Gastrocnemius medialis (tissue), 4 donors: ENCODE results near the gene BRMS1. TPM values are rescaled to one million over a fixed set of nuclear protein-coding genes. Genes with fewer than 3 reads are reported as not detected.
A peak's percentile ranks its signal among the peaks of the same experiment; 100 is the strongest.

Source experiments
- ATAC-seq, 2 donors: fragments of 150-250 bp; one replicate each; pipeline ENCODE4 v1.9.1; 2016
- DNase-seq, 2 donors: peaks; one replicate each; pipeline ENCODE4 v3.0.0-alpha.2; 2019
- H3K27ac ChIP-seq, 4 donors: fragments of 200-600 bp; sonication (generic); 1 replicate in 1 of 4; 2 replicates in 3 of 4; pipeline ENCODE4 v1.5.1; 2016 to 2018; ENCODE audit warnings: mild to moderate bottlenecking in 2 of 4, moderate library complexity in 1 of 4
- H3K27me3 ChIP-seq, 3 donors: fragments of 200-600 bp; sonication (generic) in 2 of 3; 1 replicate in 1 of 3; 2 replicates in 2 of 3; pipeline versions ENCODE4 v1.5.1 to v1.6.0; 2016 to 2019; ENCODE audit warnings: mild to moderate bottlenecking in 1 of 3, moderate library complexity in 1 of 3
- H3K36me3 ChIP-seq, 2 donors: fragments of 200-600 bp; sonication (generic) in 1 of 2; one replicate each; pipeline ENCODE4 v1.5.1; 2017 to 2018
- H3K4me1 ChIP-seq, 2 donors: fragments of 200-600 bp; sonication (generic) in 1 of 2; one replicate each; pipeline ENCODE4 v1.5.1; 2016 to 2017; ENCODE audit warnings: mild to moderate bottlenecking in 2 of 2
- H3K4me3 ChIP-seq, 4 donors: fragments of 200-600 bp; sonication (generic) in 3 of 4; 1 replicate in 1 of 4; 2 replicates in 3 of 4; pipeline ENCODE4 v1.5.1; 2016 to 2019; ENCODE audit warnings: mild to moderate bottlenecking in 2 of 4
- H3K9me3 ChIP-seq, 3 donors: fragments of 200-600 bp; sonication (generic) in 2 of 3; 1 replicate in 1 of 3; 2 replicates in 2 of 3; pipeline ENCODE4 v1.5.1; 2016 to 2019
- POLR2A ChIP-seq, 2 donors: fragments of 450-650 bp; IDR thresholded peaks; one replicate each; pipeline ENCODE4 v1.6.1; 2017; ENCODE audit warnings: antibody characterized with exemption in 2 of 2, mild to moderate bottlenecking in 2 of 2, moderate library complexity in 2 of 2
- in situ Hi-C, 4 donors: fragments of 200-750 bp; cut with MboI; loops; one replicate each; pipeline versions ENCODE4 v1.15.0 to v1.8.0; 2017; ENCODE audit warnings: low sequenced_read_pairs in 4 of 4
- intact Hi-C: fragments of 100-400 bp; cut with DNase I; formaldehyde crosslinking; loops from one replicate; pipeline ENCODE4 v1.15.1; 2023; ENCODE audit warnings: low total_unique reads
- total RNA-seq, 4 donors: library from RNA; depleted of rRNA; stranded (reverse); fragments of >200 nt; gene quantifications; one replicate each; pipeline versions ENCODE4 v1.1.0 to v1.2.3, GENCODE V29; 2016
- TF ChIP-seq, protein P1 (sequence below), 5 experiments: fragments of 450-650 bp in 3 of 5; fragments of 200-600 bp in 2 of 5; sonication (generic) in 2 of 5; IDR thresholded peaks in 4 of 5; conservative IDR thresholded peaks in 1 of 5; 1 replicate in 4 of 5; 2 replicates in 1 of 5; pipeline ENCODE4 v1.5.1; 2016 to 2019; ENCODE audit warnings: antibody characterized with exemption in 5 of 5, mild to moderate bottlenecking in 3 of 5, moderate library complexity in 3 of 5

The BRMS1 gene
- total RNA-seq, 4 donors from 2014 or later = 40.1 to 73.5 (median 64.8) TPM

GRCh38 chr11:66328031-66328301, 16.9 kb downstream of the BRMS1 start:
- Histone ChIP-seq H3K4me1 (peaks cover 9 to 20% of the 10 kb centered on the region in 2 donors), H3K9me3 (no peaks in the 10 kb centered on the region), H3K27ac (peak overlapping the region in 3 of 4 donors; percentile 8 to 59 (median 21)), H3K36me3 (no peaks in the 10 kb centered on the region), H3K27me3 (no peaks in the 10 kb centered on the region), H3K4me3 (no peak overlapping the region)
- in situ Hi-C loops (loop anchor here in 1 of 4 donors (5.0 kb wide), 1 partner anchor 59 kb away; no protein-coding TSS in a partner anchor), intact Hi-C loops (loop anchor here (1.0 kb wide), 2 partner anchors 16 to 61 kb away; no protein-coding TSS in a partner anchor)
- TF ChIP-seq, protein P1, sequence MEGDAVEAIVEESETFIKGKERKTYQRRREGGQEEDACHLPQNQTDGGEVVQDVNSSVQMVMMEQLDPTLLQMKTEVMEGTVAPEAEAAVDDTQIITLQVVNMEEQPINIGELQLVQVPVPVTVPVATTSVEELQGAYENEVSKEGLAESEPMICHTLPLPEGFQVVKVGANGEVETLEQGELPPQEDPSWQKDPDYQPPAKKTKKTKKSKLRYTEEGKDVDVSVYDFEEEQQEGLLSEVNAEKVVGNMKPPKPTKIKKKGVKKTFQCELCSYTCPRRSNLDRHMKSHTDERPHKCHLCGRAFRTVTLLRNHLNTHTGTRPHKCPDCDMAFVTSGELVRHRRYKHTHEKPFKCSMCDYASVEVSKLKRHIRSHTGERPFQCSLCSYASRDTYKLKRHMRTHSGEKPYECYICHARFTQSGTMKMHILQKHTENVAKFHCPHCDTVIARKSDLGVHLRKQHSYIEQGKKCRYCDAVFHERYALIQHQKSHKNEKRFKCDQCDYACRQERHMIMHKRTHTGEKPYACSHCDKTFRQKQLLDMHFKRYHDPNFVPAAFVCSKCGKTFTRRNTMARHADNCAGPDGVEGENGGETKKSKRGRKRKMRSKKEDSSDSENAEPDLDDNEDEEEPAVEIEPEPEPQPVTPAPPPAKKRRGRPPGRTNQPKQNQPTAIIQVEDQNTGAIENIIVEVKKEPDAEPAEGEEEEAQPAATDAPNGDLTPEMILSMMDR (IDR thresholded peaks at IDR 0.05 in 4 of 5, conservative IDR thresholded peaks at IDR 0.05 in 1 of 5) = no peak
- TF ChIP-seq POLR2A (IDR thresholded peaks at IDR 0.05) = no peak
- DNase-seq (no peak), ATAC-seq (peak; percentile 20 to 21)

DNA sequence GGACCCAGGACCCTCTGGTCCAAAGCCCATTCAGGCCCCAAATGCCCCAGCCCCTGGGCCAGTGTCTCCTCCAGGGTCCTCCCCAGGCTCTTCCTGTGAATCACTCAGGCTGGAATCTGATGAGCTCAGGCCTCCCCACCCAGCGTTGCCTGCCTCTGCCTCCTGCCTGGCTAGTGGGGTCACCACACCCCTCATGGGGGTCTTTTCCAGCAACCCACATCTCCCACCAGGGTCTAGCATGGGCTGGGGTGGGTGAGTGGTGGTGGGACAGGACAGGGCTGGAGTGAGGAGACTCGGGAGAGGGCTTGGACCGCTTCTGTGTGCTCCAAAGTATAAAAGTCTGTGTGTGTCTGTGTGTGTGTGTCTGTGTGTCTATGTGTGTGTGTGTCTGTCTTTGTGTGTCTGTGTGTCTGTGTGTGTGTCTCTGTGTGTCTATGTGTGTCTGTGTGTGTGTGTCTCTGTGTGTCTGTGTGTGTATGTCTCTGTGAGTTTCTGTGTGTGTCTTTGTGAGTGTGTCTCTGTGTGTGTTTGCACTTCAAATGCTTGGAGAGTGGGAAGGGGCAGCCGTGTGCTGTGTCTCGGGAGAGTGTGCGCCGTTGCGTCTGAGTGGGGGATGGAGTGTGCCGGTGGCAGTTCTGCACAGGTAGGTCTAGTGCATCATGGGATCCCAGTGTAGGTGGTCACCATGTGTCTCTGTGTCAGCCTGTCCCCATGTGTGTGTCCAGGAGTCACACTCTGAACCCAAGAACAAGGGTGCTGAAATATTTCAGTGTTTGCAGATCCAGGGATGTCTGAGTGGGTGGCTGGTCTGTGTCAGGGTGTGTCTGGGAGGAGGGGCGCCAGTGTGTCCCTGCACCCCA, 17.5 kb downstream of the BRMS1 start:
- intact Hi-C loops = loop anchor here (1.0 kb wide), 2 partner anchors 15 to 62 kb away; no protein-coding TSS in a partner anchor

DNA sequence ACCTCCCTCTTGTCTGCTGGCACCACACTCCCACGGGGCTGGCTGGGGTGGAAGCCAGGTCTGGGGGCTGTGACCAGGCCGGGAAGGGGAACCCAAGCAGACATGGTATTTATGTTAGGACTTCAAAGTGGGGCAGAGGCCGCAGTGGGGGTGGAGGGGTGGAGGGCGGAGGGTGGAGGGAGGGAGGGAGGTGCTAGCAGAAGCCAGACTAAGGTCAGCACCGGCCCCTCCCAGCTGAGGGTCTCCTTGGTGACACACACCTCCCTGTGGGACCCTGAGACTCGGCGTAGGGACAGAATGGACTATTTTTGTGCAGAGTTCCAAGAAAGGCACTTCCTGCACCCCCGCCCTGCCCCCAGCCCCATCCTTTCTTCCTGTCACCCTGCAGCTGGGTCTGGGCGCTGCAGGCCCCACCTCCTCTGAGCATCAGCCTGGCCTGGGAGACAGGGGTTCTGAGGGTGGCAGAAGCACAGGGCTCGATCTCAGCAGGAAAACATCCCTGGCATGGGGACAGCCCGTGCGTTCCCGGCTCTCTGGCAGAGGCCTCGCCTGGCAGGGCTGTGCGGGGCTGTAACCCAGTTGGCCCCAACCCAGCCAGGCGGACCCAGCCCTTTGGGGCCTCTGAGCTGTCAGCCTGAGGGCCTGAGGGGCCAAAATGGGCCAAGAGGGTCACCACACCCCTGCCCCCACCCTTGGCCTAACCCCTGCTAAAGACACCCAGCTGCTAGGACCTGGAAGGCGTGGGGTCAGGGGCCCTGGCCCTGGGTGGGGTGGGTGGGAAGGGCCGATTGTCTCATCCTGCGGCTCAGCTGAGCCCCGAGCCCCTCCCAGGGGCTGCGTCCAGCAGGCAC, 18.4 kb downstream of the BRMS1 start:
- no peak overlapping the region for H3K4me3 ChIP-seq
- H3K36me3 ChIP-seq = no peaks in the 10 kb centered on the region
- no peaks in the 10 kb centered on the region for H3K9me3 ChIP-seq
- H3K4me1 ChIP-seq = peaks cover 12 to 24% of the 10 kb centered on the region in 2 donors
- ATAC-seq (peak; percentile 9 to 25), DNase-seq (peak in 1 of 2 donors; percentile 53)
- in situ Hi-C loops (loop anchor here in 1 of 4 donors (5.0 kb wide), 1 partner anchor 61 kb away; no protein-coding TSS in a partner anchor), intact Hi-C loops (no loop called here)
- no peaks in the 10 kb centered on the region for H3K27me3 ChIP-seq
- TF ChIP-seq, protein P1 (IDR thresholded peaks at IDR 0.05 in 4 of 5, conservative IDR thresholded peaks at IDR 0.05 in 1 of 5) = no peak
- no peak for TF ChIP-seq POLR2A (IDR thresholded peaks at IDR 0.05)
- peak overlapping the region; percentile 59 to 68 (median 64) for H3K27ac ChIP-seq

More for the DNA sequence above, 17.5 kb downstream of the BRMS1 start:
- in situ Hi-C loops = loop anchor here in 1 of 4 donors (5.0 kb wide), 1 partner anchor 60 kb away; no protein-coding TSS in a partner anchor
- Histone ChIP-seq H3K27ac (peak overlapping the region; percentile 59 to 68 (median 64)), H3K4me3 (no peak overlapping the region), H3K4me1 (peaks cover 9 to 20% of the 10 kb centered on the region in 2 donors), H3K36me3 (no peaks in the 10 kb centered on the region), H3K27me3 (no peaks in the 10 kb centered on the region), H3K9me3 (no peaks in the 10 kb centered on the region)
- ATAC-seq = peak; percentile 3
- no peak for DNase-seq
- TF ChIP-seq, protein P1 (IDR thresholded peaks at IDR 0.05 in 4 of 5, conservative IDR thresholded peaks at IDR 0.05 in 1 of 5) = no peak
- TF ChIP-seq POLR2A (IDR thresholded peaks at IDR 0.05) = no peak

DNA sequence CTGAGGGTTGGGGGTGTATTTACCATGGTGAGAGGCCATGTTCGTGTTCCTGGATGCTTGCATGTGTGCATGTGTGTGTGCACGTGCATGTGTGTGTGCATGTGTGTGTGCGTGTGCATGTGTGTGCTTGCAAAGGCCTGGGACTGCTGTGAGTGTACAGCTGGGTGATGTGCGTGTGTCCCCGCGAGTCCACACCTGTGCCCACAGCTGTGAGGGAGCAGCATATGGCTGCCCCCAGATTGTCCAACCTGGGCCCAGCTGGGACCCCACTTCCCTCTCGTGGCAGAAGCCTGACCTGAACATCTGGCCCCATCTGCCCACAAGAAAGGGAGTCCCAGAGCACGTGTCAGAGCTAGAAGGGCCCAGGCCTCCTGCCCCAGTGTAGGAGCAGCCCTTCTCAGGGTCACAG, 19.6 kb downstream of the BRMS1 start:
- TF ChIP-seq, protein P1 (IDR thresholded peaks at IDR 0.05 in 4 of 5, conservative IDR thresholded peaks at IDR 0.05 in 1 of 5) = no peak
- TF ChIP-seq POLR2A (IDR thresholded peaks at IDR 0.05) = no peak
- H3K4me1 ChIP-seq = peaks cover 12 to 24% of the 10 kb centered on the region in 2 donors
- no peaks in the 10 kb centered on the region for H3K27me3 ChIP-seq
- DNase-seq = no peak
- in situ Hi-C loops = loop anchor here in 1 of 4 donors (5.0 kb wide), 1 partner anchor 62 kb away; no protein-coding TSS in a partner anchor
- ATAC-seq = no peak
- H3K4me3 ChIP-seq = no peak overlapping the region
- no peaks in the 10 kb centered on the region for H3K9me3 ChIP-seq
- peak overlapping the region in 2 of 4 donors; percentile 41 to 68 for H3K27ac ChIP-seq
- H3K36me3 ChIP-seq = no peaks in the 10 kb centered on the region
- intact Hi-C loops = no loop called here
